ENCODE measurements around the gene RPTOR. TPM values are rescaled to one million over a fixed set of nuclear protein-coding genes. Genes with fewer than 3 reads are reported as not detected.

RPTOR gene
- total RNA-seq, 6 experiments from 2014 or later: 34.4 to 39.2 (median 35.5) TPM

DNA sequence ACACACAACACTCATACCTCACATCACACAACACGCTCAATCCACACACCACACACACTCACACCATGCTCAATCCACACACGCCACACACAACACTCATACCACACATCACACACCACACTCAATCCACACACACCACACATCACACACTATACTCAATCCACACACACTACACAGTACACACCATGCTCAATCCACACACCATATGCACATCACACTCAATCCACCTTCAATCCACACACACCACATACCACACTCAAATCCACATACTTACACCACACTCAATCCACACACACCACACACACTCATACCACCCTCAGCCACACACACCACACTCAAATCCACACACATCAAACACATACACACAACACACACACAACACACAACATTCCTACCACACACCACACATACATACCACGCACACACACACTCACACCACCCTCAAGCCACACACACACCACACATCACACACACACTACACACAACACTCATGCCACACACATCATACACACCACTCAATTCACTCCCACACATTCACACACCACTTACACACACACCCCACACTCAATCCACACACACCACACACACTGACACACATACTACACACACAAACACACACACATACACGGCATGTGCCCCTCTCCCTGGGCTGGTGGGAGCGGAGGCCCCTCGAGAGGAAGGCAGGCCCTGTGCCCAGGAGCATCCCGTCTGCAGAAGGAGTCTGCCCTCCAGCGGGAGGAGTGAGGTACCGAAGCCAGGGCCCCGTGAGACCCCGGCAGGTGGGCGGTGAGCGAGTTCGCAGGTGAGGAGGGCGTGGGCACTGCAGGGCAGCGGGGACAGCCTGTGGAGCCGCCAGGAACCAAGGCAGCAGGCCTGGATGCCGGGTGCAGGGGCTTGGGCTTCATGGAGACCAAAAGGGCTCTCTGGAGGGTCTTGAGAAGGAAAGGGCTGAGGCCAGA, 33.1 kb upstream of the RPTOR start:
- Mint-ChIP-seq H3K27ac (peak overlapping the region; percentile 40; the same call in 1 of the 2 replicates), H3K36me3 (ENCODE audit: low read depth) (no peaks in the 10 kb centered on the region), H3K9me3 (no peaks in the 10 kb centered on the region), H3K27me3 (ENCODE audit: insufficient read depth) (peaks cover 5% of the 10 kb centered on the region), H3K4me3 (no peak overlapping the region), H3K4me1 (ENCODE audit: low read depth) (peaks cover 13% of the 10 kb centered on the region)
- no peak for DNase-seq
- TF ChIP-seq, protein P1, sequence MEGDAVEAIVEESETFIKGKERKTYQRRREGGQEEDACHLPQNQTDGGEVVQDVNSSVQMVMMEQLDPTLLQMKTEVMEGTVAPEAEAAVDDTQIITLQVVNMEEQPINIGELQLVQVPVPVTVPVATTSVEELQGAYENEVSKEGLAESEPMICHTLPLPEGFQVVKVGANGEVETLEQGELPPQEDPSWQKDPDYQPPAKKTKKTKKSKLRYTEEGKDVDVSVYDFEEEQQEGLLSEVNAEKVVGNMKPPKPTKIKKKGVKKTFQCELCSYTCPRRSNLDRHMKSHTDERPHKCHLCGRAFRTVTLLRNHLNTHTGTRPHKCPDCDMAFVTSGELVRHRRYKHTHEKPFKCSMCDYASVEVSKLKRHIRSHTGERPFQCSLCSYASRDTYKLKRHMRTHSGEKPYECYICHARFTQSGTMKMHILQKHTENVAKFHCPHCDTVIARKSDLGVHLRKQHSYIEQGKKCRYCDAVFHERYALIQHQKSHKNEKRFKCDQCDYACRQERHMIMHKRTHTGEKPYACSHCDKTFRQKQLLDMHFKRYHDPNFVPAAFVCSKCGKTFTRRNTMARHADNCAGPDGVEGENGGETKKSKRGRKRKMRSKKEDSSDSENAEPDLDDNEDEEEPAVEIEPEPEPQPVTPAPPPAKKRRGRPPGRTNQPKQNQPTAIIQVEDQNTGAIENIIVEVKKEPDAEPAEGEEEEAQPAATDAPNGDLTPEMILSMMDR (IDR thresholded peaks at IDR 0.05): no peak

DNA sequence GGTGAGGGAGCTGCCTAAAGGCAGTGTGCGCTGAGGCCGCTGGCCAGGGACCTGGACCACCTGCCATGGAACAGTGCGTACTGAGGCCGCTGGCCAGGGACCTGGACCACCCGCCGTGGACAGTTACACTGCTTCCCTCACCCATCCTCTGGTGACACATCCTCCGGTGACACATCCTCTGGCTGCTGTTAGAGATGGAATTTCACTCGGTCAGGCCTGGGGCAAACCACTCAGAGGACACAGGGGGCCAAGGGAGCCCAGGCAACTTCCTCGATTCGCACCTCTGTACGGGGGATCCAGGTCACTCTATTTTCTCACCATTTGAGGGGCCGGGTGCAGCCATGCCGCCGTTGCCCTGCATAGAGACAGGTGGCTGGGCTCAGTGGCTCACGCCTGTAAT, 32.4 kb upstream of the RPTOR start:
- DNase-seq: peak; percentile 78
- Mint-ChIP-seq H3K4me3 (no peak overlapping the region), H3K36me3 (ENCODE audit: low read depth) (no peaks in the 10 kb centered on the region), H3K27ac (peak overlapping the region; percentile 40; the same call in 1 of the 2 replicates), H3K9me3 (no peaks in the 10 kb centered on the region), H3K4me1 (ENCODE audit: low read depth) (peaks cover 13% of the 10 kb centered on the region), H3K27me3 (ENCODE audit: insufficient read depth) (peaks cover 6% of the 10 kb centered on the region)
- TF ChIP-seq, protein P1 (IDR thresholded peaks at IDR 0.05): no peak

DNA sequence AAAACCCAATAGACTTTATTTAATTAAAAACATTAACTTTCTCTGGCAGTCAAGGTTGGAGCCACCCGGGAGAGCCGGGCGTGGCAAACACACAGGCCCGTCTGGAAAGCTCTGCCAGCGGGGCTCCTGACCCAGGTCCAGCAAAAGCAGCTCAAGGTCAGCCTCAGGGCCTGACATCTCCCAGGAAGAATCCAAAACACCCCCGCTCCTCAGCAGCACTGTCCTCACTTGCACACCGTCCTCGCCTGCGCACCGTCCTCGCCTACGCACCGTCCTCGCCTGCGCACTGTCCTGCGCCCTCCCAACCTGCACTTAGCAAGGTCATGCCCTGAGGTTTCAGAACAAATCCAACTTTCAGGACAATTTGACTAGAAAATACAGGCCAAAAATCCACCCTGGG, 31.4 kb upstream of the RPTOR start:
- no peak overlapping the region for H3K27ac Mint-ChIP-seq

DNA sequence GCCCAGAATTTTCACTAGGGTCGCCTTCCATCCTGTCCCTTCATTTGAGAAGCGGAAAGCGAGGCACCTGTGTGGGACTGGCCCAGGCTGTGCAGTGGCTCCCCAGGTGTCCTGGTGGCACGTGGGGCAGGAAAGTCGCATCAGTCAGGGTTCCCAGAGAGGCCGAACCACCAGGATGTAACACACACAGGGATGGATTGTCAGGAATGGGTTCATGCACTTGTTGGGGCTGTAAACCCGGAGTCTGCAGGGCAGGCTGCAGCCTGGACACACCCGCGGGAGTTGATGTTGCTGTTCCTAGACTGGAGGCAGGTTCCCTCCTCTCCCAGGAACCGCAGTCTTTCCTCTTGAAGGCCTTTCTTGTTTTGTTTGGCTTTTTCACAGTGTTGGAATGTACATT, 30.7 kb upstream of the RPTOR start:
- DNase-seq: peak; percentile 54
- Mint-ChIP-seq H3K27ac (no peak overlapping the region), H3K9me3 (no peaks in the 10 kb centered on the region), H3K36me3 (ENCODE audit: low read depth) (no peaks in the 10 kb centered on the region), H3K4me3 (no peak overlapping the region), H3K4me1 (ENCODE audit: low read depth) (peaks cover 13% of the 10 kb centered on the region), H3K27me3 (ENCODE audit: insufficient read depth) (peaks cover 6% of the 10 kb centered on the region)
- TF ChIP-seq, protein P1 (IDR thresholded peaks at IDR 0.05): no peak

More for the DNA sequence above, 31.4 kb upstream of the RPTOR start:
- peaks cover 13% of the 10 kb centered on the region for H3K4me1 Mint-ChIP-seq (ENCODE audit: low read depth)
- TF ChIP-seq, protein P1 (IDR thresholded peaks at IDR 0.05): no peak
- H3K4me3 Mint-ChIP-seq: no peak overlapping the region; the same call in 1 of the 2 replicates
- no peak for DNase-seq
- peaks cover 6% of the 10 kb centered on the region for H3K27me3 Mint-ChIP-seq (ENCODE audit: insufficient read depth)
- no peaks in the 10 kb centered on the region for H3K36me3 Mint-ChIP-seq (ENCODE audit: low read depth)
- H3K9me3 Mint-ChIP-seq: no peaks in the 10 kb centered on the region

DNA sequence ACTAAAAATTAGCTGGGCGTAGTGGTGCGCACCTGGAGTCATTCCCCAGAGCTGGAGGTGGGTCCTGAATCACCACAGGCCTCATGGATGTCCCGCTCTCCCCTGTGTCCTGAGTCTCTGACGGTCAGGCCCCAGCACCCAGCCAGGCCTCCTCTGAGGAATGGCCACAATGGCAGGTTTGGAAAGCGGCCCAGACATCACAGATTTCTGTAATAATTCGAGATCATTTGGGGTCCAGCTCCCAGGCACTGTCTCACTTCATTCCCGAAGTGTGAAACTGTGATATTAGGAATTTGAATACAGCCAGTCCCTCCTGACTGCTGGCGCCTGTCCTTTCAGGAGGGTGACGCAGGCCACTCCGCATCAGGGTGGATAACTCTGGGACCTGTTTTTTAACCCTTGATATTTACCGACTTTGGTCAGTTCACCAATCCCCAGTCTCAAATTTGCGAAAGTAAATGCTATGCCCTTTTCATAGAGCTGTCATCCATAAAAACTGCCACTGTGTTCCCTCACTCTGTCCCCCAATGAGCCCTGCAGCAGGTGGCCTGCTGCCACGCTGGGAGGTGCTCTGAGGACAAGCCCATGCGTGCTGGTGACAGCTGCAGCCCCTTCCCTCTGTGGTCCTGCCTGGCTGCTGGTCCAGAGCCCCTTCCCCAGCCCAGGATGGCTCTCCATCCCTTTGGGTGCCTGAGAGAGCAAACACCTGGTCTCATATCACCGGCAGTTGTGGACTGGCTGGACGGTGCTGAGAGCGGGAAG, 28.3 kb upstream of the RPTOR start:
- H3K27me3 Mint-ChIP-seq (ENCODE audit: insufficient read depth): peaks cover 12% of the 10 kb centered on the region
- H3K36me3 Mint-ChIP-seq (ENCODE audit: low read depth): no peaks in the 10 kb centered on the region
- H3K9me3 Mint-ChIP-seq: no peaks in the 10 kb centered on the region
- H3K27ac Mint-ChIP-seq: no peak overlapping the region
- peaks cover 17% of the 10 kb centered on the region for H3K4me1 Mint-ChIP-seq (ENCODE audit: low read depth)
- TF ChIP-seq, protein P1 (IDR thresholded peaks at IDR 0.05): no peak
- no peak overlapping the region for H3K4me3 Mint-ChIP-seq
- DNase-seq: no peak

Data from HFFc6 (cell line).